Skin epidermis (tissue), 12 donors: Measurements from ENCODE around the gene CALCOCO2.
"Not testable (repeated sequence)": the region's sequence is repeated elsewhere in the genome, so short reads cannot be mapped to it uniquely, and the experiment has no call there.

Source experiments
- H3K27ac ChIP-seq, 21 experiments: fragments of 200-600 bp; sonication (generic) in 11 of 21; one replicate each; pipeline ENCODE4 v1.5.0; 2020; ENCODE audit warnings: mild to moderate bottlenecking in 3 of 21, inconsistent platforms in 2 of 21, moderate library complexity in 2 of 21
- H3K4me3 ChIP-seq, 7 experiments: fragments of 200-600 bp; sonication (generic) in 2 of 7; one replicate each; pipeline ENCODE4 v1.5.0; 2020; ENCODE audit warnings: inconsistent platforms in 2 of 7, mild to moderate bottlenecking in 2 of 7, moderate library complexity in 1 of 7

CALCOCO2 gene

DNA sequence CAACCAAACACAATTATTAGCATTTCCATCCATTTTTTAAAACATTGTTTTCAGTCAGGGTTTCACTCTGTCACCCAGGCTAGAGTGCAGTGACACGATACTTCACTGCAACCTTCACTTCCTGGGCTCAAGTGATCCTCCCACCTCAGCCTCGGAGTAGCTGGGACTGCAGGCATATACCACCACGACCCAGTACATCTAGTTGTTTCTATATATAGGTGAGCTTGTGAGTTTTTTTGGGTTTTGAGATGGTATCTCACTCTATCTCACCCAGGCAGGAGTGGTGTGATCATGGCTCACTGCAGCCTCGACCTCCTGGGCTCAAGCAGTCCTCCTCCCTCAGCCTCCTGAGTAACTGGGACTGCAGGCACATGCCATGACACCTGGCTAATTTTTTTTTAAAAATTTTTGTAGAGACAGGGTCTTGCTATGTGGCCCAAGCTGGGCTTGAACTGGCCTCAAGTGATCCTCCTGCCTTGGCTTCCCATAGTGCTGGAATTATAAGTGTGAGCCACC lies 40.3 kb downstream of the CALCOCO2 start:
- no peak overlapping the region for H3K27ac ChIP-seq
- H3K4me3 ChIP-seq: no peak overlapping the region

DNA sequence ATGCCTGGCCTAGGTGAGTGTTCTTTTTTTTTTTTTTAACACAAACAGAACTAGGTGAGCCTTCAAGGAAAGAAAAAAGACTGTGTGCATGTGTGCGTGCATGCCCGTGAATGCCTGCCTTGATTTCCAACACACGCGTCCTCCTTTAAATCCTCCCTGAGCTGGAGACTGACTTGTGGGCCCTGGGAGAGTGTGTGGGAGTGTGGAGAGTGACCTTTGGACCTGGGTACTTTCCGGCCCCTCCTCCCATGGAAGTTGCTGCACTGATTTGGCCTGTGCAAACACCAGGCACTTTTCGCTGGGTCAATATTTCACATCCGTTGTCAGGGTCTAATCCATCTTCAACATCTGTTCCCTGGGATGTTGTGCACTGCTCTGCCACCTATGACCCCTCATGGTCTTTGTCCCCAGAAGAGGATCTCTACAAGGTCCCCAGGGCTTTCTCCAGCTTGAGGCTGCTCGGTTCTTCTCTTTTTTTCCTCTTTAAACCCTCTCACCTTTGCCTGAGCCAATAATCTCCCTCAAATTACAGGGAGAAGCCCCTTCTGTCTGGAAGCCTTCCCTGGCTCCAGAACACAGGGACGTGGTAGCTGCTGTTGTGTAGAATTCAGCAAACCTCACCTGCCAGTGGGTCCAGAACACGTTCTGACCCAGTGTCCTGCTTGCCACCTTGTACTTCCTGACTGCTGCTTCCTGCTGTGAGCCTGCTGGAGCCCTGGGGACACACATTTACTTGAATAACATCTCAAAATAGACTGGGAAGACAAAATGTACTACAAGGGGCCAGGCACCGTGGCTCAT lies 40.9 kb downstream of the CALCOCO2 start:
- Histone ChIP-seq H3K27ac (peak overlapping the region in 3 of 21 experiments; percentile 31 to 73 (median 36)), H3K4me3 (no peak overlapping the region)

DNA sequence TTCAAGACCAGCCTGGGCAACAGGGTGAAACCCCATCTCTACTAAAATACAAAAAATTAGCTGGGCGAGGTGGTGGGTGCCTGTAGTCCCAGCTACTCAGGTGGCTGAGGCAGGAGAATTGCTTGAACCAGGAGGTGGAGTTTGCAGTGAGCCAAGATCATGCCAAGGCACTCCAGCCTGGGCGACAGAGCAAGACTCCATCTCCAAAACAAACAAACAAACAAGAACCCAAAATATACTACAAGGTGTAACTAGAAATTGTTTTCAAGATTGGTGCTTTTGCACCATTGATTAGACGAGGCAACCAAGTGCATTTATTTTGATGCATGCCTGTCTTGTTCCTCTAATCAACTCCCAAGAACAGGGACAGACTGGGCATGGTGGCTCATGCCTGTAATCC lies 41.6 kb downstream of the CALCOCO2 start:
- not testable (repeated sequence) for H3K4me3 ChIP-seq
- peak overlapping the region in 3 of 21 experiments; percentile 31 to 73 (median 36) for H3K27ac ChIP-seq

DNA sequence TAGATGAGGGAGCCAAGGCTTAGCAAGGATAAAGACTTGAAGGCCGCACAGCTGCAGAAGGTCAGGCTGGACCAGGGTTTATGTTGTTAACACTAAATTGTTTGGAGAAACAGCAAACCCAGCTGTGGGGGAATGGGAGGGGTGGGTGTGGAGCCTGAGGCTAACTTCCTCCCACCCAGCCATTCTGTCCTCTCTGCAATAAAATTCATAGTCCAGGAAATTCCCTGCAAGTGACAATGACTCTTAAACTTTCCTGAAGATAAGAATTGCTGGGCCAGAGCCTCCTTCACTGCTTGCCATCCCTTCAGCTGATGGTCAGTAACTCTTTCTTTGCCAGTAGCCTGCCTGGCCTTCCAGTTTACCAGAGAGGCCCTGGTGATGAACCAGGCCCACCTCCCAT lies 42.4 kb downstream of the CALCOCO2 start:
- peak overlapping the region in 1 of 21 experiments; percentile 73 for H3K27ac ChIP-seq
- no peak overlapping the region for H3K4me3 ChIP-seq

DNA sequence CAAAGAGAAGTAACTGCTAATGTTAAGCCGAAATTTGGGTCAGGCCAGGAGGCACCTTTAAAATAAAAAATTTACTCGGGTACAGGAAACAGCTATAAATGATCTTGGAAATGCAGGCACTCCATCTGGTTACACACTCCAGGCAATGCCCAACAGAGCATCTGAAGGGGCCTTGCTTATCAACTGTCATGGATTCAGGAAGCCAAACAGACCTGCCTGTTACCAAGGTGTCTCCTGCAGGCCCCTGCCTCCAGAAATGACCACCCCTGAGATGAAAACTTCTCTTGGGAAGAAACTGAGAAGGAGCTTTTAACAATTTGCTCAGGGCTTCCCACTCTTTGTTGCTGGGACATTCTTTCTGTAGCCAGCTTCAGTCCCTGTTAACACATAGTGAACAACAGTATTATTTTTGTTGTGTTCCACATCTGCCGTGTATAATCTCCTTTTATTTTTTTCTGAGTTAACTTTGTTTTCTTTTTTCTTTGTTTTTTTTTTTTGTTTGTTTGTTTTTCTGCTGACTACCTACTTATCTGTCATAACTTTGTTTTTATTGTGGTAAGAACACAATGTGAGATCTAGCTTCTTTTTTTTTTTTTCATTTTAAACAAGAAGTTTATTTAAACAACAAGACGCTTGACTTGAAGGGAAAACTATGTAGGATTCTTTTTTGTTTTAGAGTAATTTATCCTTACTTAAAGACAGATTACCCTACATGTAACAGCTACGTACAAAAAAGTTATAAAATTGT lies 43.0 kb downstream of the CALCOCO2 start:
- H3K27ac ChIP-seq: peak overlapping the region in 1 of 21 experiments; percentile 7
- H3K4me3 ChIP-seq: no peak overlapping the region

DNA sequence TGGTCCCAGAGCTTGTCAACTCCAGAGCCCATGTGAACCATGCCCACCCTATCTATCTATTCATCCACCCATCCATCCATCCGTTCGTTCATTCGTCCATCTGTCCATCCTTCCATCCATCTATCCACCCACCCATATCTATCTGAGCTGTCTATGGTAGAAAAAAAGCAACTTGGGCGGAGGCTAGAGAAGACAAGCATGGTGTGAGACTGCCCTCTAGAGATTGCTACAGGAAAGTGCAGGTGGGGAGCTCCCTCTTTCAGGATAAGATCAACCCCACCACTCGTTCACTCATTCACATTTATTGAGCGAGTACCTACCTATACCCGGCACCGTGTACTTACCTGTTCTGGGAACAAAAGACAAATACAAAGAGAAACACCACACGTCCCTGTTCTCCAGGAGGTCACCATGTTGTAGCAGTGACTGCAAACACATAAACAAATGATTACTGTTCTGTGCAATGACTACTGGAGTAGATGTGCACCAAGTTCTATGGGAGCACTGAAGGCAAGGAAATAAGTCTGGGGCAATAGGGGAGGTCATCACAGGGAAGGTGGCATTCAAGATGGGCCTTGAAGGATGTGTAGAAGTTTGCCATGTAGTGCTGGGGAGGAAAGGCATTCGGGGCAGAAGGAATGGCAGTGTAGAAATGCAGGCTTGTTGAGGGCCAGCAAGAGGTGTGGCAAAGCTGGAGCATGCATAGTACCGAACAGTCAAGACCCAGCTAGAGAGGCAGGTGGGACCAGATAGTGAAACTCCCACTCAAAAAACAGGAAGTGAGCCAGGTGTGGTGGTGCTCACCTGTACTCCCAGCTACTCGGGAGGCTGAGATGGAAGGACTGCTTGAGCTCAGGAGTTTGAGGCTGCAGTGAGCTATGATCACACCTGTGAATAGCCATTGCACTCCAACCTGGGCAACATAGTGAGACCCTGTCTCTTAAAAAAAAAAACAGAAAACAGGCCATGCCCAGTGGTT lies 48.4 kb downstream of the CALCOCO2 start:
- no peak overlapping the region for H3K27ac ChIP-seq
- H3K4me3 ChIP-seq: no peak overlapping the region

- no peak overlapping the region for H3K27ac ChIP-seq
- no peak overlapping the region for H3K4me3 ChIP-seq
These were observed 51.4 kb downstream of the CALCOCO2 start for GRCh38 chr17:48882272-48882671.

DNA sequence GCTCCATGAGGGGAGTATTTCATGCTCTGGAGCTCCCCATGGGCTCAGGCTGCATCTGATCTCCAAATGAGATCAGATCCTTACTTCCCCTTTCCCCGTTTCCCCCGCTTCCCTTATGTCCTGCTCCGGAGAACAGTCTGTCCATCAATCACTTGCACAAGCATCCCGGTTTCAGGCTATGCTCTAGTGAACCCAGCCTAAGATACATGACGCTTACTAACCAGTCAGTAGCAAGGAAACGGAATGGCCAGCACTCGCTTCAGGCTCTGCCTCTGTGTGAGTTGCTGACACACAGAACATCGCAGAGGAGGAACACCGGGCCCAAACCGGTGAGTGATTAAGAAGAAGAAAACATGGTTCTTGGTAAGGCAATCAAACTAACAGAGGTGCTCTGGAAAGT lies 52.3 kb downstream of the CALCOCO2 start:
- Histone ChIP-seq H3K4me3 (no peak overlapping the region), H3K27ac (no peak overlapping the region)

DNA sequence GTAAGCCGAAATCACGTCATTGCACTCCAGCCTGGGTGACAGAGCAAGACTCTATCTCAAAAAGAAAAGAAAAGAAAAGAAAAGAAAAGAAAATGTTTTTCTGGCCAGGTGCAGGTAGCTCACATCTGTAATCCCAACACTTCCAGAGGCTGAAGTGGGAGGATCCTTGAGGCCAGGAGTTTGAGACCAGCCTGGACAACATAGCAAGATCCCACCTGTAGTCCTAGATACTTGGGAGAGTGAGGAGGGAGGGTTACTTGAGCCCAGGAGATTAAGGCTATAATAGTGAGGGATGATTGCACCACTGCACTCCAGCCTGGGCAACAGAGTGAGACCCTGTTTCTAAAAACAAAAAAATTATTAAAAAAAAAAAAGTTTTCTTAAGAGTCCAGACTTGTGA lies 59.3 kb downstream of the CALCOCO2 start:
- Histone ChIP-seq H3K4me3 (no peak overlapping the region), H3K27ac (no peak overlapping the region)

GRCh38 chr17:48892940-48893645 lies 62.3 kb downstream of the CALCOCO2 start:
- peak overlapping the region in 20 of 21 experiments; percentile 59 to 89 (median 82) for H3K27ac ChIP-seq
- H3K4me3 ChIP-seq: peak overlapping the region; percentile 63 to 89 (median 72)

DNA sequence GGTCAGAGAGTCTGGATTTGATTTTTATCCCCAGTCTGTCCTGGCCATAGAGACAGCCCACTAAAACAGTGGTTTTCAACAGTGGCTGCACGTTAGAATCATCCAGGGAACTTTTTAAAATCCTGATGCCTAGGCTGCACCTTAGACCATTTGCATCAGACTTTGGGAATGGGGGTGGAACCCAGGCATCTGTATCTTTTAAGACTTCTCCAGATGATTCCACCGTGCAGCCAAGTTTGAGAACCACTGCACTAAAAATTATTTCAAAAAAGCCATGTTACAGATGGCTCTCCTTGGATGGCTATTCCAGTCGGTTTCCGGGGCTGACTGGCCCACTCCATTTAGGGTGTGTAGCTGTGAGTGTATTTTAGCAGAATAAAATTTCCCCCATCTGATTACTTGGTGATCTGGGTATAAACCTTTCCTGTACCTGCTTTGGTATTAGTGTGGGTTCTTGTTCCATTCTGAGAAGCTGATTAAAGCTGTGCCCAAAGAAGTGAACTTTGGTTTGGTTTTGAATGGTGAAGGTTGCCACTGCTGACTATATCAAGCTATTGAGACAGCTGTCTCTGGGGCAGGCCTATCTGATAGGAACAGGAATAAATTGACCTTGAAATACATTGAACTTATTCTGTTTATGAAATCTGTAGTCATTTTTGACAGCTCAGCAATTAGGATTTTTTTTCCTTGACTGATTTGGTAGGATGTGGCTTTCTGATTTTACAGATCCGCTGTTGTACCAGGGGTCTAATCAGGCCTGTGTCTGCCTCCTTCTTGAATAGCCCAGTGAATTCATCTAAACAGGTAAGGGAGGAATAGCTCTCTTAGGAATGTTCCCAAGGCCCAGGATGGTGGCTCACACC lies 63.0 kb downstream of the CALCOCO2 start:
- H3K27ac ChIP-seq: peak overlapping the region in 6 of 21 experiments; percentile 75 to 87 (median 82)
- H3K4me3 ChIP-seq: peak overlapping the region; percentile 63 to 89 (median 72)

DNA sequence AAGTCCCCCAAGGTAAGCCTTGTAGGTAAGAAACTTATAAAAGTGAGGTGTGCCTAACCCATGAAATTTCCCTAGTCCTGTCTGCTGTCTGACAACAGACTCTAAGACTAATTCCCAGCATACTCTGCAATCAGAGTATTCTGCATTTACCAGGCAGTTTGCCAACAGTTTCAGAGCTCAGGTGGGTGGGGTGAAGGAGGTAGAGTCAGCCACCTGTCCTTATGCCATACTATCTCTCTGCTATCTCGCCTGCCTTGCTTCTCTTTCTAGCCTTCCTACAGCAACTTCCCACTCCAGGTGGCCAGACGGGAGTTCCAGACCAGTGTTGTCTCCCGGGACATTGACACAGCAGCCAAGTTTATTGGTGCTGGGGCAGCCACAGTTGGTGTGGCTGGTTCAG lies 64.1 kb downstream of the CALCOCO2 start:
- no peak overlapping the region for H3K27ac ChIP-seq

GRCh38 chr17:48901241-48901640 lies 70.4 kb downstream of the CALCOCO2 start:
- Histone ChIP-seq H3K4me3 (no peak overlapping the region), H3K27ac (no peak overlapping the region)

More for the DNA sequence above, 64.1 kb downstream of the CALCOCO2 start:
- H3K4me3 ChIP-seq: no peak overlapping the region

- Histone ChIP-seq H3K4me3 (no peak overlapping the region), H3K27ac (no peak overlapping the region)
These were observed 72.6 kb downstream of the CALCOCO2 start for GRCh38 chr17:48903401-48903800.

DNA sequence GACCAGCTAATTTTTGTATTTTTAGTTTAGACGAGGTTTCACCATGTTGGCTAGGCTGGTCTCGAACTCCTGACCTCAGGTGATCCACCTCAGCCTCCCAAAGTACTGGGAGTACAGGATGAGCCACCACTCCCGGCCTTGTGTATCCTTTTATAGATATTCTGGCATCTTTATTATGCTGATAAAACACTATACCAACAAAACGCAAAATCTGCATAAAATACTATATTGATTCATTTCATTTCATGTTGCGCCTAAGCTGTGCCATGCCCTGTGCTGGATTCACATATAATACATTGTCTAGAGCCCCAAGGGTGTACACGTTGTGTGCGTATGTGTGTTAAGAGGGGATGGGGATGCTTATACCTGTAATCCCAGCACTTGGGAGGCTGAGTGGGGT lies 73.6 kb downstream of the CALCOCO2 start:
- Histone ChIP-seq H3K4me3 (no peak overlapping the region), H3K27ac (no peak overlapping the region)

DNA sequence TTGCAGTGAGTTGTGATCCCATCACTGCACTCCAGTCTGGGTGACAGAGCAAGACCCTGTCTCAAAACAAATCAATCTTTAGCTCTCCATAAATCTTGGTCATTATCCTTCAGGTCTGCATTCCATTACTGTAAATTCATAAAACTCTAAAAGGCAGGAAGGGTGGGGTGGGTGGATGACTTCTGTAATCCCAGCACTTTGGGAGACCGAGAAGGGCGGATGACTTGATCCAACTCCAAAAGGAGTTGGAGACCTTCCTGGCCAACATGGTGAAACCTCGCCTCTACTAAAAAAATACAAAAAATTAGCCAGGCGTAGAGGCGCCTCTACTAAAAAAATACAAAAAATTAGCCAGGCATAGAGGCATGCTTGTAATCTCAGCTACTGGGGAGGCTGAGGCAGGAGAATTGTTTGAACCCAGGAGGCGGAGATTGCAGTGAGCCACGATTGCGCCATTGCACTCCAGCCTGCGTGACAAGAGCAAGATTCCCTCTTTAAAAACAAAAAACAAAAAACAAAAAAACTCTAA lies 75.2 kb downstream of the CALCOCO2 start:
- no peak overlapping the region for H3K27ac ChIP-seq
- H3K4me3 ChIP-seq: no peak overlapping the region

- Histone ChIP-seq H3K4me3 (peak overlapping the region; percentile 78 to 96 (median 86)), H3K27ac (peak overlapping the region; percentile 55 to 99 (median 95))
These were observed 76.8 kb downstream of the CALCOCO2 start for GRCh38 chr17:48907713-48908046.
